Neural cell (in vitro differentiated cells): Measurements from ENCODE around the gene PTPN21. TPM values are rescaled to one million over a fixed set of nuclear protein-coding genes. Genes with fewer than 3 reads are reported as not detected.

Experiments
- H2AFZ ChIP-seq: fragments of 200-600, 300-800 bp; sonication (generic), shearing (Covaris generic); 2 replicates; pipeline ENCODE4 v1.6.0; 2014; ENCODE audit warnings: low read depth, mild to moderate bottlenecking, antibody characterized with exemption, low read length, moderate library complexity
- H3F3A ChIP-seq: fragments of 200-600 bp; shearing (Covaris generic); 2 replicates; pipeline ENCODE4 v1.6.1; 2016; ENCODE audit warnings: mild to moderate bottlenecking, moderate library complexity, mixed read lengths, antibody characterized with exemption, low read length; ENCODE audit not compliant: insufficient read depth, poor library complexity, severe bottlenecking
- H3K27ac ChIP-seq: fragments of 200-600, 300-800 bp; sonication (generic), shearing (Covaris generic); 2 replicates; pipeline ENCODE4 v1.5.1; 2014; ENCODE audit warnings: mild to moderate bottlenecking, low read length, moderate library complexity
- H3K27me3 ChIP-seq: fragments of 300-800, 200-600 bp; sonication (generic), shearing (Covaris generic); 2 replicates; pipeline ENCODE4 v1.6.0; 2014; ENCODE audit warnings: mild to moderate bottlenecking, low read depth, low read length, moderate library complexity; ENCODE audit not compliant: insufficient read depth
- H3K36me3 ChIP-seq: fragments of 300-800, 200-600 bp; sonication (generic), shearing (Covaris generic); 2 replicates; pipeline ENCODE4 v1.5.1; 2014; ENCODE audit warnings: mild to moderate bottlenecking, antibody characterized with exemption, low read length, moderate library complexity; ENCODE audit not compliant: insufficient read depth
- H3K4me2 ChIP-seq: fragments of 300-800, 200-600 bp; sonication (generic), shearing (Covaris generic); 2 replicates; pipeline ENCODE4 v1.6.0; 2014; ENCODE audit warnings: mild to moderate bottlenecking, low read length
- H3K4me3 ChIP-seq: fragments of 300-800, 200-600 bp; sonication (generic), shearing (Covaris generic); 2 replicates; pipeline ENCODE4 v1.5.1; 2014; ENCODE audit warnings: mild to moderate bottlenecking, low read length, moderate library complexity
- H3K79me2 ChIP-seq: fragments of 200-600 bp; shearing (Covaris generic); replicated peaks from 2 replicates; pipeline ENCODE4 v1.6.0; 2014; ENCODE audit warnings: mild to moderate bottlenecking, low read length, moderate library complexity; ENCODE audit not compliant: insufficient read depth
- H3K9ac ChIP-seq: fragments of 300-800, 200-600 bp; sonication (generic), shearing (Covaris generic); 2 replicates; pipeline ENCODE4 v1.6.1; 2016; ENCODE audit warnings: mild to moderate bottlenecking, low read length, mixed read lengths
- H3K9me2 ChIP-seq: fragments of 200-600 bp; shearing (Covaris generic); 2 replicates; pipeline ENCODE4 v1.6.1; 2016; ENCODE audit warnings: mild to moderate bottlenecking, low read length, mixed read lengths; ENCODE audit not compliant: insufficient read depth
- H3K9me3 ChIP-seq: fragments of 200-600, 300-800 bp; sonication (generic), shearing (Covaris generic); 2 replicates; pipeline ENCODE4 v1.6.1; 2016; ENCODE audit warnings: mild to moderate bottlenecking, mixed run types, low read length, moderate library complexity, mixed read lengths
- H4K20me1 ChIP-seq: fragments of 200-600 bp; shearing (Covaris generic); 2 replicates; pipeline ENCODE4 v1.6.1; 2016; ENCODE audit warnings: mild to moderate bottlenecking, mixed run types; ENCODE audit not compliant: insufficient read depth
- EP300 ChIP-seq: fragments of 450-650 bp; conservative IDR thresholded peaks from 2 replicates; pipeline ENCODE4 v1.6.1; 2014; ENCODE audit warnings: antibody characterized with exemption, mild to moderate bottlenecking, moderate library complexity; ENCODE audit not compliant: poor library complexity, severe bottlenecking
- EZH2 ChIP-seq: fragments of 200-600, 300-800 bp; shearing (Covaris generic), sonication (generic); IDR thresholded peaks from 2 replicates; pipeline ENCODE4 v1.6.1; 2014; ENCODE audit warnings: antibody characterized with exemption, low read length, borderline replicate concordance, mild to moderate bottlenecking; ENCODE audit not compliant: insufficient read depth, poor library complexity, severe bottlenecking
- MXI1 ChIP-seq: fragments of 450-650 bp; conservative IDR thresholded peaks from 2 replicates; pipeline ENCODE4 v1.6.1; 2014; ENCODE audit warnings: antibody characterized with exemption, mild to moderate bottlenecking; ENCODE audit not compliant: poor library complexity, severe bottlenecking
- POLR2AphosphoS5 ChIP-seq: IDR thresholded peaks from 2 replicates; pipeline ENCODE4 v1.6.1; 2012
- RAD21 ChIP-seq: fragments of 450-650 bp; conservative IDR thresholded peaks from 2 replicates; pipeline ENCODE4 v1.6.1; 2014; ENCODE audit warnings: antibody characterized with exemption, mild to moderate bottlenecking, moderate library complexity
- REST ChIP-seq: IDR thresholded peaks from 2 replicates; pipeline ENCODE4 v1.6.1; 2012; ENCODE audit warnings: borderline replicate concordance
- SMC3 ChIP-seq: fragments of 450-650 bp; conservative IDR thresholded peaks from 2 replicates; pipeline ENCODE4 v1.6.1; 2014; ENCODE audit warnings: antibody characterized with exemption, mild to moderate bottlenecking, moderate library complexity; ENCODE audit not compliant: poor library complexity
- TAF1 ChIP-seq: IDR thresholded peaks from 2 replicates; pipeline ENCODE4 v1.6.1; 2012; ENCODE audit warnings: low read depth
- polyA plus RNA-seq: library from polyadenylated mRNA; depleted of rRNA; stranded (reverse); fragments of >200 nt; gene quantifications from 2 replicates; pipeline ENCODE4 v1.2.3, GENCODE V29; 2014
- TF ChIP-seq, protein P1 (sequence below): fragments of 450-650 bp; IDR thresholded peaks from 2 replicates; pipeline ENCODE4 v1.5.1; 2014; ENCODE audit warnings: antibody characterized with exemption, mild to moderate bottlenecking, moderate library complexity; ENCODE audit not compliant: poor library complexity, severe bottlenecking

The PTPN21 gene
- polyA plus RNA-seq, 1 donor from 2014 or later, result 4.1 TPM

DNA sequence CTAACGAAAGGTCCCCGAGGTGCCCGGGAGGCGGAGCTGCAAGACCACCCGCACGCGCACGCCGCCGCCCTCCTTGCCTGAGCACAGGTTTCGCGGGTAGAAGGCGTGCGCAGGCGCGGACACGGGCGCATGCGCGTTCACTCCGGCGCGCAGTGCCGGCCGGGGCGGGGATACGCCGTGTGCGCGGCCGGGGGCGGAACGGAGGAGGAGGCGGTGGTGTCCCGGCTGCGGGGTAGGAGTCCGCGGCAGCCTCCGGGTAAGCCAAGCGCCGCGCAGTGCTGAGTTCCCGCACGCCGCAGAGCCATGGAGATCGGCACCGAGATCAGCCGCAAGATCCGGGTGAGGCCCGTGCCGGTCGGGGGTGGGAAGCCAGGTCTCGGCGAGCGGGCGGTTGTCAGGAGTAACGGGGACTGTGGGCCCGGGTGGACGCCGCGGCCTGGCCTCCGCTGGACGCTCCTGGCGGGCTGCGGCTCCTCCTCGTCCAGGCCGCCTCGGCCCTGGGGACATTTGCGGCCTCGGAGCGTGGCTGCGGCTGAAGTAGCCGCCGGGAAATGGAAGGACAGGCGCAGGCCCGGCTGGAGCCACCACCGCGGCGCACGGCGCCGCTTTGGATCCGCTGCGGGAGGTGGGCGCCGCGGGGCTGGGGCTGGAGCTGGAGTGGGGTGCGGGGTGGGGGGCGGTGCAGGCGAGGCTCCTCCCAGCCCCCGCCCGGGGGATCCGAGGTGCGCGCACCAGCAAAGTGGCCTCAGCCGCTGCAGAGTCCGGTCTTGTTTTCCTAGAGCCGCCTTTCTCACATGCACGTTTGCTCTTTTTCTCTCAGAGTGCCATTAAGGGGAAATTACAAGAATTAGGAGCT lies 8.3 kb upstream of the PTPN21 start, which contains the start of gene ZC3H14:
ZC3H14 (plus strand) TSS at position 207 of the 856 bp plus-strand sequence; CDS start at position 304, 97 bp downstream.
- Histone ChIP-seq H3K36me3 (no peaks in the 10 kb centered on the region), H2AFZ (peak within 1 kb of the TSS; percentile 95), H3K9ac (peak within 1 kb of the TSS; percentile 90)

DNA sequence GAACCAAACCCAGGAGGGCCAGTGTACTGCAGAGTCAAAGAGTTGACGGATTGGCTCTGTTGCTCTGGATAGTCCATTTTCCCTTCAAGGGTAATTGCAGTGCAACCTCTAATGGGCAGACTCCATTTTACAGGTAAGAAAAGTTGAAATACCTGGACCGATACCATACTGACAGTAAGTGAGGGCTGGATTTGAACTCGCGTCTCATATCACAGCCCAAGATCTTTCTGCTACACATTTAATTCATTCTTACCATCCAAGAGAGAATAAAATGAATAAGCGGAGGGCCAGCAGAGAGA lies 7.7 kb upstream of the PTPN21 start:
- peaks cover 27% of the 10 kb centered on the region for H3K79me2 ChIP-seq
- H3K27me3 ChIP-seq, result no peaks in the 10 kb centered on the region
- no peaks in the 10 kb centered on the region for H3K9me3 ChIP-seq
- no peaks in the 10 kb centered on the region for H3K36me3 ChIP-seq
- no peaks in the 10 kb centered on the region for H3F3A ChIP-seq
- H3K27ac ChIP-seq, result no peak overlapping the region
- peak overlapping the region; percentile 91 for H3K4me3 ChIP-seq
- H3K9ac ChIP-seq, result peak overlapping the region; percentile 90
- H4K20me1 ChIP-seq, result peaks cover 8% of the 10 kb centered on the region
- no peak overlapping the region for H3K4me2 ChIP-seq
- H2AFZ ChIP-seq, result peak overlapping the region; percentile 95
- H3K9me2 ChIP-seq, result no peaks in the 10 kb centered on the region
- TF ChIP-seq SMC3 (no peak), REST (no peak), TAF1 (no peak), RAD21 (no peak), MXI1 (no peak), POLR2AphosphoS5 (no peak)
- TF ChIP-seq, protein P1, sequence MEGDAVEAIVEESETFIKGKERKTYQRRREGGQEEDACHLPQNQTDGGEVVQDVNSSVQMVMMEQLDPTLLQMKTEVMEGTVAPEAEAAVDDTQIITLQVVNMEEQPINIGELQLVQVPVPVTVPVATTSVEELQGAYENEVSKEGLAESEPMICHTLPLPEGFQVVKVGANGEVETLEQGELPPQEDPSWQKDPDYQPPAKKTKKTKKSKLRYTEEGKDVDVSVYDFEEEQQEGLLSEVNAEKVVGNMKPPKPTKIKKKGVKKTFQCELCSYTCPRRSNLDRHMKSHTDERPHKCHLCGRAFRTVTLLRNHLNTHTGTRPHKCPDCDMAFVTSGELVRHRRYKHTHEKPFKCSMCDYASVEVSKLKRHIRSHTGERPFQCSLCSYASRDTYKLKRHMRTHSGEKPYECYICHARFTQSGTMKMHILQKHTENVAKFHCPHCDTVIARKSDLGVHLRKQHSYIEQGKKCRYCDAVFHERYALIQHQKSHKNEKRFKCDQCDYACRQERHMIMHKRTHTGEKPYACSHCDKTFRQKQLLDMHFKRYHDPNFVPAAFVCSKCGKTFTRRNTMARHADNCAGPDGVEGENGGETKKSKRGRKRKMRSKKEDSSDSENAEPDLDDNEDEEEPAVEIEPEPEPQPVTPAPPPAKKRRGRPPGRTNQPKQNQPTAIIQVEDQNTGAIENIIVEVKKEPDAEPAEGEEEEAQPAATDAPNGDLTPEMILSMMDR, result no peak

More for the DNA sequence above, 8.3 kb upstream of the PTPN21 start, which contains the start of gene ZC3H14:
- Histone ChIP-seq H3K27me3 (no peaks in the 10 kb centered on the region), H3K4me2 (peak within 1 kb of the TSS; percentile 67), H3K4me3 (peak within 1 kb of the TSS; percentile 91), H3K79me2 (peaks cover 27% of the 10 kb centered on the region), H3K27ac (peak within 1 kb of the TSS; percentile 83), H4K20me1 (peaks cover 8% of the 10 kb centered on the region), H3F3A (no peaks in the 10 kb centered on the region), H3K9me2 (no peaks in the 10 kb centered on the region), H3K9me3 (no peaks in the 10 kb centered on the region)
- TF ChIP-seq EP300 (peak; percentile 35), TAF1 (peak; percentile 75), MXI1 (peak; percentile 94), REST (peak; percentile 51), RAD21 (peak; percentile 41), POLR2AphosphoS5 (peak; percentile 93), EZH2 (no peak), SMC3 (peak; percentile 6)
- TF ChIP-seq, protein P1, result no peak
